ENCODE measurements around the gene DIDO1. TPM values are rescaled to one million over a fixed set of nuclear protein-coding genes. Genes with fewer than 3 reads are reported as not detected.

DIDO1 gene
- total RNA-seq, 1 experiment from 2014 or later = 85.9 TPM

DNA sequence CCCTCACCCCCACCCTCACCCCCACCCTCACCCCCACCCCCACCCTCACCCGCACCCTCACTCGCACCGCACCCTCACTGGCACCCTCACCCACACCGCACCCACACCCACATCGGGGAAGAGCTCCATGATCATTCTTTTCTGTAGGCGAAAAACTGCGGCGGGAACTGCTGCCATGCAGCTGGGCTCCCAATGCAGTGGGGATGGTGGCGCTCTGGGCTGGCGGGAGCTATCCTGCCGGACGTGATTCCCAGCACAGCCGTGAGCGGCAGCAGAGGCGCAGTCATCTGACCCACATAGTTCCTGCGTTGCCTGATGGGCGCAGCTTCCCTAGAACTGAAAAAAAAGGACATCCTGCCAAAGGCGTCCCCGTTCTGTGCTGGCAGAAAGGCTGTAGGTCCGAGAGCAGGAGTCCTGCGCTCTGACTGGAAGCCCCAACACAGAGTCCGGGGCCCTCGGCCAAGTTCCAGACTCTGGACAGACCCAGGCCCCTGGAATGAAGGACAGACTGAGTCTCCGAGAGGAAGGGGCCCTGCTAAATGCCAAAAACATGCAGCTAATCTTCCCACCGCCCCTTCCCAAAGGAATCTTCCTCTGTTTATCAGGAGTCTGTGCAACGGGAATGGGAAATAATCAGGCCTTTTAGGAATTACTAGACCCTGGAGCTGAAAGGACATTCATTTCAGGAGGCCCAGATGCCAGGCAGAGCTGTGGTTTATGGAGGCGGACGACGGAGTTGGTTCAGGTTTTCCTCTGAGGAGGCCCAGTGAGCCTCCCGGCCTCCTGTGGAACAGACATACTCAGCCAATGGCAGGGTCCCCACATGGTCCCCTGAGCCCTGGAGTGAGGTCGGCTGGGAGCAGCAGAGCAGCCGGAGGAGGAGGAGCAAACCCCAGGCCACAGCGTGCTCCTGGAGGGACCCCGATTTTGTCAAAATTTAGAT, 50.6 kb downstream of the DIDO1 start:
- DNase-seq = peak; percentile 95
- no CpG with 5 or more reads among the region's 34 CpGs for WGBS (ENCODE audit: extremely low coverage, insufficient read length, low lambda C conversion rate)
- no peak overlapping the region for H2AFZ ChIP-seq (ENCODE audit: low read length)

More for the DNA sequence above, 50.6 kb downstream of the DIDO1 start:
- Histone ChIP-seq H3K4ac (ENCODE audit: low read depth, low read length) (no peak overlapping the region), H2BK15ac (ENCODE audit: low read depth, low read length) (no peak overlapping the region), H3K56ac (ENCODE audit: insufficient read length, low read depth, low read length) (no peak overlapping the region), H3K9ac (ENCODE audit: extremely low read depth, insufficient read length, low read length) (no peak overlapping the region), H2BK5ac (ENCODE audit: insufficient read length, low read length) (no peak overlapping the region), H3T11ph (ENCODE audit: low read length) (no peak overlapping the region), H3K18ac (ENCODE audit: insufficient read length, low read depth, low read length) (no peak overlapping the region), H3K27me3 (ENCODE audit: insufficient read depth, low read length) (no peaks in the 10 kb centered on the region), H3K27ac (ENCODE audit: insufficient read length, low read depth, low read length) (no peak overlapping the region), H3K23ac (ENCODE audit: insufficient read length, low read depth, low read length) (no peak overlapping the region), H3K4me1 (ENCODE audit: insufficient read depth, low read length) (no peaks in the 10 kb centered on the region), H3K14ac (ENCODE audit: insufficient read depth, low read length) (0 out of 2 replicates have a peak overlapping the region, but pooled peaks have one; percentile 25), H2BK20ac (ENCODE audit: low read depth, low read length, poor library complexity, severe bottlenecking) (no peak overlapping the region), H4K91ac (ENCODE audit: insufficient read length, low read depth, low read length) (no peak overlapping the region), H4K8ac (replicated peaks; ENCODE audit: insufficient read length, low read depth, low read length) (no peak overlapping the region), H3K79me1 (ENCODE audit: insufficient read depth, low read depth, low read length, poor library complexity, severe bottlenecking) (no peaks in the 10 kb centered on the region), H3K79me2 (ENCODE audit: insufficient read depth, low read length) (no peaks in the 10 kb centered on the region), H4K5ac (ENCODE audit: insufficient read length, low read depth, low read length) (no peak overlapping the region), H3K23me2 (ENCODE audit: insufficient read length, low read depth, low read length, poor library complexity, severe bottlenecking) (no peaks in the 10 kb centered on the region), H3K9me3 (ENCODE audit: control insufficient read depth, low read depth, low read length) (no peaks in the 10 kb centered on the region), H2BK120ac (ENCODE audit: low read depth, low read length, poor library complexity, severe bottlenecking) (no peak overlapping the region), H4K20me1 (ENCODE audit: control insufficient read depth, insufficient read depth, insufficient read length) (no peaks in the 10 kb centered on the region), H3K4me2 (ENCODE audit: insufficient read depth, insufficient read length, low read length) (no peak overlapping the region), H2BK12ac (ENCODE audit: insufficient read length, low read depth, low read length) (no peak overlapping the region), H2AK5ac (ENCODE audit: insufficient read length, low read length) (no peak overlapping the region)
- Mint-ChIP-seq H3K4me1 (peaks cover 24 to 31% of the 10 kb centered on the region in 2 experiments), H3K9me3 (peaks cover 2 to 10% of the 10 kb centered on the region in 2 experiments; a peak in 4 of 5 replicates), H3K36me3 (ENCODE audit: insufficient read depth in 1 of 3, low read depth in 3 of 3) (peaks cover 0 to 8% (median 0%) of the 10 kb centered on the region in 3 experiments; a peak in 1 of 7 replicates), H3K27me3 (ENCODE audit: low read depth) (peaks cover 8% of the 10 kb centered on the region), H3K27ac (peak overlapping the region in 2 of 3 experiments; percentile 82 to 88; a peak in 4 of 7 replicates), H3K4me3 (no peak overlapping the region)
- TF ChIP-seq, protein P1, sequence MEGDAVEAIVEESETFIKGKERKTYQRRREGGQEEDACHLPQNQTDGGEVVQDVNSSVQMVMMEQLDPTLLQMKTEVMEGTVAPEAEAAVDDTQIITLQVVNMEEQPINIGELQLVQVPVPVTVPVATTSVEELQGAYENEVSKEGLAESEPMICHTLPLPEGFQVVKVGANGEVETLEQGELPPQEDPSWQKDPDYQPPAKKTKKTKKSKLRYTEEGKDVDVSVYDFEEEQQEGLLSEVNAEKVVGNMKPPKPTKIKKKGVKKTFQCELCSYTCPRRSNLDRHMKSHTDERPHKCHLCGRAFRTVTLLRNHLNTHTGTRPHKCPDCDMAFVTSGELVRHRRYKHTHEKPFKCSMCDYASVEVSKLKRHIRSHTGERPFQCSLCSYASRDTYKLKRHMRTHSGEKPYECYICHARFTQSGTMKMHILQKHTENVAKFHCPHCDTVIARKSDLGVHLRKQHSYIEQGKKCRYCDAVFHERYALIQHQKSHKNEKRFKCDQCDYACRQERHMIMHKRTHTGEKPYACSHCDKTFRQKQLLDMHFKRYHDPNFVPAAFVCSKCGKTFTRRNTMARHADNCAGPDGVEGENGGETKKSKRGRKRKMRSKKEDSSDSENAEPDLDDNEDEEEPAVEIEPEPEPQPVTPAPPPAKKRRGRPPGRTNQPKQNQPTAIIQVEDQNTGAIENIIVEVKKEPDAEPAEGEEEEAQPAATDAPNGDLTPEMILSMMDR (conservative IDR thresholded peaks at IDR 0.05) = peak; percentile 58
